GM21723 (cell line): Measurements from ENCODE around the gene CD226.
"Not testable (repeated sequence)": the region's sequence is repeated elsewhere in the genome, so short reads cannot be mapped to it uniquely, and the experiment has no call there.

Experiments used
- ATAC-seq: cut with Tn5 transposase; IDR thresholded peaks from one replicate; pipeline ENCODE4 v1.9.1; 2021; ENCODE audit warnings: mild to moderate bottlenecking, moderate library complexity; ENCODE audit not compliant: unreplicated experiment

The CD226 gene

GRCh38 chr18:69947361-69948133 lies at the start of gene CD226:
Gene CD226, minus strand, starts transcription at chr18:69947873. Its CDS starts 467 bp downstream, at chr18:69947406.
- ATAC-seq, result peak; percentile 47

GRCh38 chr18:69996951-69997798 lies 49.5 kb upstream of the CD226 start:
- no peak for ATAC-seq

- ATAC-seq, result no peak
These were observed 48.7 kb upstream of the CD226 start for GRCh38 chr18:69996417-69996816.

GRCh38 chr18:69995774-69996173 lies 48.1 kb upstream of the CD226 start:
- ATAC-seq, result no peak

DNA sequence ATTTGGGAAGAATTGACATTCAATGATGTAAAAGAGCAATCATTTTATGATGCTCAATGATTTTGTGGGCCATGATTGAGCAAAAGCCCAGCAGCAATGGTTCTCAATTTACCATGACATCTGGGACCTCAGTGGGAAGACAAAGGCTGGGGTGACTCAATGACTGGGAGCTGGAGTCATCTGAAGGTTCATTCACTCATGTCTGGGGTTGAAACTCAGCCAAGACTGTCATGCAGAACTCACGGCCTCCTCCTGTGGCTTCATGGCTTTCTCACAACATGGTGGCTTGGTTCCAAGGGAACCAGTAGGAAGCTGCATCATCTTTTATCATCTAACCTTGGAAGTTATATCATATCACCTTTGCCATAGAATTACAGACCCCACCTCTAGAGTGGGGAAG lies 45.1 kb upstream of the CD226 start:
- ATAC-seq, result no peak

DNA sequence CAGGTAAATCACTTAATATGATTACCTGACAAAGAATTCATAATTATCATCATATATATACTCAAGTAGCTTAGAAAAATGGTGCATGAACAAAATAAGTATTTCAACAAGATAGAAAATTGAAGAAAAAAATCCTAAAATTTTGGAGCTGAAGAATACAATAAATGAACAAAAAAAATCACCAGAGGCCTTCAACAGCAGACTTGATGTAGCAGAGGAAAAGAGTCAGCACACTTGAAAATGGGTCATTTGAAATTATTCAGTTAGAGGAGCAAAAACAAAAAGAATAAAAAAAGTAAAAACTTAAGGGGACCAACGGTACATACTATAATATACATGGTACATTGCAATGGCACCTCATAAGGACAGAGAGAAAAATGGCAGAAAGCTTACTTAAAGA lies 40.2 kb upstream of the CD226 start:
- no peak for ATAC-seq

- no peak for ATAC-seq
These were observed 37.6 kb upstream of the CD226 start for GRCh38 chr18:69985239-69985638.

DNA sequence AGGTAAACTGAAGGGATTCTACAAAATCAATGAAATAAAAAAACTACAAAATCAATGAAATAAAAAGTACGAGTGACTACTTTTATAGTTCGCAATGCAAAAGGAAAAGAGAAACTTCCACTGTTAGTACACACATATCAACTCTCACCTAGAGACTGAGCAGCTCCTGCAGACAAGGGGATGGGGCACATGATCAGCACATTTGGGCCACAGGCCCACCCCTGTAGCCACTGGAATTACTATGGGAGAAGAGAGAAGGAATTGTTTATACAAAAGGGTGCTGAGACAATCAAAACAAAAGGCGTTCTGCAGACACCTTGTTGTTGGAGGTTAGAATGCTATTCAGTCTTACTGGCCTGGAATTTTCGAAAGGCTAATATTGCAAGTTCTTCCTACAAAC lies 34.7 kb upstream of the CD226 start:
- no peak for ATAC-seq

GRCh38 chr18:69981948-69982347 lies 34.3 kb upstream of the CD226 start:
- peak; percentile 53 for ATAC-seq

DNA sequence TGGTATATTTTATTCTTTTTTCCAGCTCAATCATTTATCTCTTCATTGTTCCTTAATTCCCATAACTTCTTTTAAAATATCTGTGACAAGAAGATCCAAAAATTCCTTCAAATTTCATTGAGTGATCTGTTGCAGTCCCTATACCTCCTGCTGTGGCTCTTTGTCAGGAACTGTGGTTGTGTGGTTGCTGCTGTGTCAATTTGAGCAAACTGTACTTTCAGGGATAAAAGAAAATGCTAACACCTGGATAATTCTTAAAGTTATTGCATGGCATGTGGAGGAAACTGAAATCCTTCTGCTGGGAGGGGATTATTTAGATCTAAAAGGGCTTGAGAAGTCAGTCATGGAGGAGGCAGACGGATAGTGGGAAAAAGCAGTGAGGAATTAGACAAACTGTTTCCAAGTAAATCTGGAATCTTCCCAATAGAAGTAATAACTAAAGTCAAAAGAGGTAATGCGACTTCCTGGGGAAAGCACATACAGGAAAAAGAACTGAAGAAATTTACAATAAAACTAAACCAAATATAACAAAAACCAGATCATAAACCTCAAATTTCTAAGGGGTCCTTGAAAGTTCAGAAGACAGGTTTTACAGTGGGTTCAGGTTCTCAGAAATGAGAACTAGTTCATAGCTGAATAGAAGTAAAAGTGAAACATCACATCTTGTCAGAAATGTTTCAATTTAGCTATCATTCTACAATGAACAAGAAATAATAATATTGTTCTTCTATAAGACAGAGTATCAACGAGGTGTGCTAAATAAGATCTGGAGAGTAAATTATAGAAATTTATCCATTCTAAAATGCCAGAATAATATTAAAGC lies 33.5 kb upstream of the CD226 start:
- peak; percentile 25 for ATAC-seq

DNA sequence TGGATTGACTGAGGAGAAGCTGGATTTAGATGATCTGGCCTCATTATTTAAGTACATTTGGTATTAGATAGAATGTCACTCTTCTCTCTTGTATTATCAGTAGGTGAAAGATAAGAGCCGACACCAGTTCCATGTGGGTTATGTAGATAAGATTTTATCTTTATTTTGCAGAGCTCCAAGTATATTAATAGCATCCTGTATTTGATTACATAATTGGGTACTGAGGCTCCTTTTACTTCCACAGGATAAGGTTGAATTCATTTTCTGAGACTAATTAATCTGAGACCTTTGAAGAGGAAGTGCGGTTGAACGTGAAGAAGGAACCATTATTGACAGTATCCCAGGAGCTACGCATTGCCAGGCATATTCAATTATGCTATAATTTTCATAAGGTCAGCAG lies 32.8 kb upstream of the CD226 start:
- ATAC-seq, result no peak

DNA sequence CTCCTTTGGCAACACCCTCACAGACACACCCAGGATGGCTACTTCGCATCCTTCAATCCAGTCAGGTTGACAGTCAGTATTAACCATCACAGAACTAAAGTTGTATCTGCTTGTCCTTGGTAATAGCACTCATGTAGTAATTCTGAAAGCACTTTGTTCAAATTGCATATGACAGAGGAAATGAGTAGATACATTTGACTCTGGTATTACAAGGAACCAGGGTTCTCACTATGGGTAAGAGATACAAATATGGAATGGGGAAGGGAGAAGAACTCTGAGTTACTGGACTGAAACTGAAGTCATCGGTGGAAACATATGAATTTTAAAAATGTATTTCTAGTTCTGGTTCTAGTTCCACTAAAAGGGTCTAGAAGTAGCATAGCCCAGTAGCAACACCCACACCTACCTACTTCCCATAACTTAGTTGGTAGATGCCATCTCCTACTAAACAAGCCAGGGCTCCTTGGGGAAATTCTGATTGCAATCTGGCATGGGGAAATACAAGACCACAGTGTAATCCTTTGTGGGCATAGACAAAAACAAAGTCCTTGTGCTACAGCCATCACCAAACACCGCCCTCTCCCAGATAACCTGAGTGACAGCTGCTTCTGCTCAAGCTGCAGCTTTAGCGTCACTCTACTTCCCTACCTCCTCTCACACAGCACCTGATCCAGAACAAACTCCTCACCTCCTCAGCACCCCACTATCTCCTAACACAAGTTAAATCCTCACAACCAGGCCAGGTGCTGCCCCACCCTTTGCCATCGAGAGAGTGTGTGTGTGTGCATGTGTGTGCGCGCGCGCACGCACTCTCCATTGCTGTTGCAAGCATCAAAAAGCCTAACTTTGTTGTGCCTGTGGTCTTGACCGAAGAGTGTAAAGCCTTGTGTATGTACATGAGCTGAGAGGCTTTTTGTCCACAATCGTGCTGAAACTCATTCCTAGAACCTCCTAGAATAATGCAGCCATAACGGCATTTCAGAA lies 31.4 kb upstream of the CD226 start:
- ATAC-seq, result peak; percentile 71

- not testable (repeated sequence) for ATAC-seq
These were observed 27.6 kb upstream of the CD226 start for GRCh38 chr18:69975294-69975693.

DNA sequence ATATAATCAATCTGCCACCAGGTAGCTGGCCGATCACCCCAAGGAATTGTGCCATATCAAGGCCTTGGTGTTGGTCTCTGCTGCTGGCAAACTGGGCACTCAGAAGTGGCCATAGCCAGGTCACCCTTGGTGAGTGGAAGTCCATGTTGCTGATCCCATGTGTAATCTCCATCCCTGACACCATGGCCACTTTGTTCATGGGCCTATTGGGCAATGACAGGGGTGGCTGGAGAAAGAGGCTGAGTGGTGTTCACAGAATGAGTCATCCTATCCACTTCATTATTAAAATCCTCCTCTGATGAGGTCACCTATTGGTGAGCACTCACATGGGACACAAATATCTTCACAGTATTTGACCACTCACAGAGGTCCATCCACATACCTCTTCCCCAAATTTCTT lies 26.7 kb upstream of the CD226 start:
- no peak for ATAC-seq

DNA sequence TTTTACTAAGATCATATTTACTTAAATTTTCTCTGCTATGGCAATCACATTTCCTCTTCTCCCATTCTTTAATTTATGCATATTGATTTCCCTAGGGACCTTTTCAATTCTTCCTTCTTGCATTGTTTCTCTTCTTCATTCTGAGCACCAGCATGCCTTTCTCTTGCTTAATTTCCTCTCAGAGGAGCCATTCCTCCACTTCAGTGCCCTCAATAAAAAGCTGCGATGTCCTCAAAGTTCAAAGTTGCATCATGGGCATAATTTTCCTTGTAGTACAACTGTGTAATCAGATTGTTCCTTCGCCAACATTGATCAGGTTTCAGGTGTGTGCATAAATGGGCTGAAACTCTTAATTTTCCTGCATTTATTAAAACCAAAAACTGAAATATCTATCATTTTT lies 21.8 kb upstream of the CD226 start:
- ATAC-seq, result no peak

DNA sequence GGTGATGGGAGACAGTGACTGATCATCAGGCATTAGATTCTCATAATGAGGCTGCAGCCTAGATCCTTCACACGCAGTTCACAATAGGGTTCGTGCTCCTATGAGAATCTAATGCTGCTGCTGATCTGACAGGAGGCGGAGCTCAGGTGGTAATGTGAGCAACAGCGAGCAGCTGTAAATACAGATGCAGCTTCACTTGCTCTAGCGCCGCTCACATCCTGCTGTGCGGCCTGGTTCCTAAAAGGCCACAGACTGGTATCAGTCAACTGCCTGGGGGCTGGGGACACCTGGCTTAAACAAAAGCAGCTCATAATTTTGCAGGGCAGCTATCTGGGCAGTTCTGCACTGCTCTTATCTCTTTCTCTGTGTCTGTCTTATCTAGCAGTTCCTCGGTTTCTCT lies 20.4 kb upstream of the CD226 start:
- peak; percentile 69 for ATAC-seq

- ATAC-seq, result no peak
These were observed 15.5 kb upstream of the CD226 start for GRCh38 chr18:69963196-69963595.

GRCh38 chr18:69961718-69962117 lies 14.0 kb upstream of the CD226 start:
- no peak for ATAC-seq

DNA sequence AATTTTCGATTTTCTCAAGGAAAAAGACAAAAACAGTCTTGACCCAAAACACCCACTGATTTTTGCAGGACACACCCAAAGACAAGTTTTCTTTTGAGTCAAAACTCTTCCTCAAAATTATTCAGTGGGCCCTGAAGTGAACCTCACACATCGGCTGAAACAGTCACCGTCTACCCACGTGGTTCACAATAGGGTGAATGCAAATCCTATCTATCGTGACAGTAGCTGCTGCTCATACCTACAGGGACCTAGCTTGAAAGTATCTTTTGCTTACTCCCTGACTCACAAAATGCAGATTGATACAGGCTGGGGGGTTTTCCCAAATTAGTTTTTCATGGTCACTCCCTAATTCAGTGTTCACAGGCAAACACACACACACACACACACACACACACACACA lies 10.7 kb upstream of the CD226 start:
- ATAC-seq, result peak; percentile 46

DNA sequence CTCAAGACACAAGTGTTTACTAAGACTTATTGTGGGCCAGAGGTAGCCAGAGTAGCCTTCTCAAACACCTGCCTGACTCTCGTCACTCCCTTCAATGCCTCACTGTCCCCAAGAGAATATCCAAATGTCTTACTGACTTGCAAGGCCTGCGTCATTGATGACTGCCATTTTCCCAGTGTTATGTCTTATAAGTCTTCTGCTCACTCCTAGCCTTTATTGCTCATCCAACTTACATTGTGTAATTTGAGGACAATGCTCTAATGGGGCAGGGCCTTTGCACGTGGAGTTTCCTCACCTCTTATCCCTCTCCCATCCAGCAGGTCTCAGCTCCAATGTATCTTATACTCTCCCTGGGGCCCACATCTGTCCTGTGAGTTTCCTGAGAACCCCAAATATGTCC lies 10.1 kb upstream of the CD226 start:
- ATAC-seq, result no peak
